Lung (tissue), 12 donors: ENCODE results near the gene ALKAL2. TPM values are rescaled to one million over a fixed set of nuclear protein-coding genes. Genes with fewer than 3 reads are reported as not detected.

Source experiments
- ATAC-seq: fragments of 200-7000 bp; cut with Tn5 transposase; one replicate; pipeline ENCODE4 v1.9.1; 2020; ENCODE audit warnings: moderate number of reproducible peaks; ENCODE audit not compliant: insufficient read depth, low FRiP score
- DNase-seq, 3 donors: peaks; one replicate each; pipeline ENCODE4 v3.0.0-alpha.2; 2013 to 2017
- H3K27ac ChIP-seq, 2 donors: one replicate each; pipeline ENCODE4 v1.5.1; 2013; ENCODE audit warnings: mild to moderate bottlenecking in 2 of 2, moderate library complexity in 2 of 2, control low read depth in 1 of 2, inconsistent platforms in 1 of 2, low read depth in 1 of 2, low read length in 1 of 2
- H3K27me3 ChIP-seq, 3 donors: one replicate each; pipeline ENCODE4 v1.5.1; 2013; ENCODE audit warnings: low read length in 2 of 3; ENCODE audit not compliant: control insufficient read depth in 3 of 3, insufficient read depth in 3 of 3
- H3K36me3 ChIP-seq, 4 donors: one replicate each; pipeline ENCODE4 v1.5.1; 2013; ENCODE audit warnings: low read length in 4 of 4, mild to moderate bottlenecking in 1 of 4, moderate library complexity in 1 of 4; ENCODE audit not compliant: control insufficient read depth in 4 of 4, insufficient read depth in 4 of 4
- H3K4me1 ChIP-seq, 5 donors: one replicate each; pipeline ENCODE4 v1.5.1; 2013; ENCODE audit warnings: low read length in 5 of 5, mild to moderate bottlenecking in 2 of 5, moderate library complexity in 1 of 5; ENCODE audit not compliant: control insufficient read depth in 5 of 5, insufficient read depth in 5 of 5
- H3K4me3 ChIP-seq: one replicate; pipeline ENCODE4 v1.5.1; 2013; ENCODE audit warnings: mild to moderate bottlenecking, control low read depth, moderate library complexity
- H3K9ac ChIP-seq, 2 donors: one replicate each; pipeline ENCODE4 v1.5.1; 2013; ENCODE audit warnings: low read length in 2 of 2, control low read depth in 1 of 2; ENCODE audit not compliant: insufficient read depth in 1 of 2
- H3K9me3 ChIP-seq, 4 donors: one replicate each; pipeline ENCODE4 v1.5.1; 2013; ENCODE audit warnings: low read length in 3 of 4, mild to moderate bottlenecking in 1 of 4, moderate library complexity in 1 of 4; ENCODE audit not compliant: control insufficient read depth in 4 of 4, insufficient read depth in 3 of 4
- WGBS, 2 donors: extraction: QIAGEN DNeasy Blood & Tissue Kit; methylation state at CpG; one replicate each; pipeline ENCODE4 v1.1.7; 2013; 5-methylcytosine and 5-hydroxymethylcytosine counted together
- polyA plus RNA-seq, 2 donors: library from polyadenylated mRNA; stranded (reverse); fragments of 200-250 nt; gene quantifications; one replicate each; pipeline ENCODE4 v1.2.1, GENCODE V29; 2013
- total RNA-seq, 2 donors: library from RNA; depleted of rRNA in 1 of 2; stranded (reverse); fragments of >200 nt in 1 of 2; gene quantifications; one replicate each; pipeline ENCODE4 v1.2.1, GENCODE V29; 2014 to 2021
- TF ChIP-seq, protein P1 (sequence below): IDR thresholded peaks from 2 replicates; pipeline ENCODE4 v1.5.1; 2012; ENCODE audit warnings: mild to moderate bottlenecking; ENCODE audit errors: control extremely low read depth, extremely low read depth
- donor health status: control.
- donor health status: control.
- donor health status: Bipolar disorder and iron deficiency.
- donor health status: healthy.
- donor health status: DM: yes; HTN: yes; CAD: no.

The ALKAL2 gene
- total and polyA plus RNA-seq, 4 donors, result 13.4 to 31.3 (median 19.1) TPM

DNA sequence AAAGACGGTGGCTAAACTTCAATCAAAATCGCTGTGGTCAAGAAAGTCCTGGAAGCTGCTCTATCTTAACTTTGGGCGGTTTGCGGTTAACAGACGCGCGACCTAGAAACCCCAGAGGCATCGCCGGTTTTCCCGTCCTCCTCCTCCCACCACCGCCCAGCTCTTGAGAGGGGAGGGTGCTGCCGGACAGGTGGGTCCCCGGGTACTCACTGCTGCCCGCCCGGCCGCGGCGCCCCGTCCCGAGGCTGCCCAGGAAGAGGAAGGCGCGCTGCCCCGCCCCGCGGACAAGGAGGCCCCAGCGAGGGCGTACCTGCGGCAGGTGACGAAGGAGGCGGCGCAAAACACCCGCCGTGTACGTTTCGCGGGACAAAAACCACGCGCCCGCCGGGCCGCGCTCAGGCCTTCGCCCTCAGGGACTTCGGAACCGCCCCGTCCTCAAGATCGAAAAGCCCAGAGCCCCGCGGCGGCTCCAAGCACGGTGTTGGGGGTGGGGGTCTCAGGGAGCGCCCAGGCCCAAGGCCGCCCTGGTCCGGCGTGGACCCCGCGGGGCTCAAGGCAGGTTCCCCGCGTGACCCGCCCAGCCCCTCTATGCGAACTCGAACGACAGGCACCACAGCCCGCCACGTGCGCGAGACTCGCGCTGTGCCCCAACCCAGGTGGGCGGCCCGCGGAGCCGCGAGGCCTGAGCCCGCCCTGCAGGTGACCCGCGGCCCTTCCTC is 24.0 kb downstream of the ALKAL2 start, which contains the start of gene SH3YL1:
Gene SH3YL1, minus strand, starts transcription at position 259 of the 719 bp plus-strand sequence. Its CDS starts 48 bp downstream, at position 211.
- Histone ChIP-seq H3K4me1 (peaks cover 7 to 38% (median 17%) of the 10 kb centered on the region in 5 donors), H3K27me3 (no peaks in the 10 kb centered on the region), H3K4me3 (peak within 1 kb of the TSS; percentile 91), H3K27ac (peak within 1 kb of the TSS; percentile 71 to 95), H3K36me3 (peaks cover 0 to 4% (median 1%) of the 10 kb centered on the region in 4 donors), H3K9ac (peak within 1 kb of the TSS; percentile 86 to 89), H3K9me3 (no peaks in the 10 kb centered on the region)
- ATAC-seq, result peak; percentile 71
- 1% methylated on average over 65 to 77 of the region's 77 CpGs for WGBS, 2 donors
- peak; percentile 31 to 60 (median 59) for DNase-seq
- TF ChIP-seq, protein P1, sequence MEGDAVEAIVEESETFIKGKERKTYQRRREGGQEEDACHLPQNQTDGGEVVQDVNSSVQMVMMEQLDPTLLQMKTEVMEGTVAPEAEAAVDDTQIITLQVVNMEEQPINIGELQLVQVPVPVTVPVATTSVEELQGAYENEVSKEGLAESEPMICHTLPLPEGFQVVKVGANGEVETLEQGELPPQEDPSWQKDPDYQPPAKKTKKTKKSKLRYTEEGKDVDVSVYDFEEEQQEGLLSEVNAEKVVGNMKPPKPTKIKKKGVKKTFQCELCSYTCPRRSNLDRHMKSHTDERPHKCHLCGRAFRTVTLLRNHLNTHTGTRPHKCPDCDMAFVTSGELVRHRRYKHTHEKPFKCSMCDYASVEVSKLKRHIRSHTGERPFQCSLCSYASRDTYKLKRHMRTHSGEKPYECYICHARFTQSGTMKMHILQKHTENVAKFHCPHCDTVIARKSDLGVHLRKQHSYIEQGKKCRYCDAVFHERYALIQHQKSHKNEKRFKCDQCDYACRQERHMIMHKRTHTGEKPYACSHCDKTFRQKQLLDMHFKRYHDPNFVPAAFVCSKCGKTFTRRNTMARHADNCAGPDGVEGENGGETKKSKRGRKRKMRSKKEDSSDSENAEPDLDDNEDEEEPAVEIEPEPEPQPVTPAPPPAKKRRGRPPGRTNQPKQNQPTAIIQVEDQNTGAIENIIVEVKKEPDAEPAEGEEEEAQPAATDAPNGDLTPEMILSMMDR, result no peak

DNA sequence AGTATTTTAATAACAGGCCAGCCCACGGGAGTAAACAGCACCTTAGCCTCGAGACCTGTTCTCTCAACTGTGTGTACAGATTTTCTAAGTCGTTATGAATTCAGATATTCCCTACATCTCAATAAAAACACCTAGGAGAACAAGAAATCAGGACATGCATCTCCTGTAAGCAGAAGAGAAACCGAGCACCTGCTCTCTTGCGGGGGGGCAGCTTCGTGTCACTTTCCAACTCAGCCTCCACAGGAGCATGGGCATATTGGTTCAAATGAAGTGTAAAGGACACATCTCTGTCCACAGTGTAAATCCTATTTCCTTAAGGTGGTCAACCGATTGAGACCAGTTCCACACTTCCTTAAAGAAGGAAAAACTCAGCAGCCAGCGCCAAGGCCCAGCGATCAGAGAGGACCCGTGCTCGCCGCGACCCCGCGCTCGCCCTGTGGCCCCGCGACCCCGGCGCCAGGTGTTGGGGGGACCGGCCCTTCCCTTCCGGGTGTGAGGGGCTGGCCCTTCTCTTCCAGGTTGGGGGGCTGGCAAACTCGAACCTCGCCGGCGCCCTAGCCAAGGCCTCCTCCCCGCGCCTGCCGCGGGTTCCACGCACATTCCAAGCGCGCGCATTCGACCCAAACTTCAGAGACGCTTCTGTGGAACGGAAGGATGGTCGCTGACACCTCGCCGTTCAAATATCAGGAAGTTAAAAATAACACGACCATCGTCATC is 24.7 kb downstream of the ALKAL2 start:
- Histone ChIP-seq H3K27me3 (no peaks in the 10 kb centered on the region), H3K36me3 (peaks cover 0 to 7% (median 1%) of the 10 kb centered on the region in 4 donors), H3K9me3 (no peaks in the 10 kb centered on the region), H3K4me1 (peaks cover 7 to 38% (median 17%) of the 10 kb centered on the region in 5 donors), H3K4me3 (peak overlapping the region; percentile 59), H3K9ac (peak overlapping the region; percentile 3 to 69), H3K27ac (peak overlapping the region in 1 of 2 donors; percentile 92)
- WGBS, 2 donors, result 25 to 40% methylated on average over 42 of the region's 42 CpGs
- DNase-seq (peak in 1 of 3 donors; percentile 33), ATAC-seq (no peak)
- TF ChIP-seq, protein P1, result no peak

DNA sequence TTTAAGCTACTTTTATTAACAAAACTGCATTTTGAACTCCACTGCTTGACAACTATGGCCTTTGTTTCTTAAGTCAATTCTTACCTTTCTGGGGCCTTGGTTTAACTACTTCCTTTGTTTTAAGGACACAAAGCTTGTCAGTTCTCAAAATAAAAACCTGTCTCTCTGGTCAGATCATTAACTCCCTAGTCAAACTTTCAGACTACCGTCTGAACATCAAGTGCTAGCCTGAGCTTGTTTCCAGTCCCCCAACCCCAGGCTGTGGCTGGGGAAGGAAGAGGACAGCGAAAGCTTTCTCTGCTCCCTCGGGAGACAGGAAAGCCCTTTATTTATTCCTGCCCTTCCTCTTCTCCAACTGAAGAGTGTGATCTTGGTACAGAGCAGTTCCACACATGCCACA is 25.8 kb downstream of the ALKAL2 start:
- Histone ChIP-seq H3K9ac (peak overlapping the region; percentile 2 to 3), H3K4me1 (peaks cover 7 to 38% (median 17%) of the 10 kb centered on the region in 5 donors), H3K9me3 (peaks cover 0 to 3% (median 0%) of the 10 kb centered on the region in 4 donors), H3K36me3 (peaks cover 0 to 7% (median 1%) of the 10 kb centered on the region in 4 donors), H3K27ac (no peak overlapping the region), H3K4me3 (no peak overlapping the region), H3K27me3 (no peaks in the 10 kb centered on the region)
- DNase-seq (peak in 1 of 3 donors; percentile 32), ATAC-seq (no peak)
- TF ChIP-seq, protein P1, result no peak
- WGBS, 2 donors, result 49 to 56% methylated on average over 3 of the region's 3 CpGs
